CD14-positive monocyte (primary cell): ENCODE measurements around the gene MAGEF1. TPM values are rescaled to one million over a fixed set of nuclear protein-coding genes. Genes with fewer than 3 reads are reported as not detected.

ENCODE experiments used
- DNase-seq, 3 donors: peaks; one replicate each; pipeline ENCODE4 v3.0.0-alpha.2; 2011 to 2022
- H2AFZ ChIP-seq: 2 replicates; pipeline ENCODE4 v1.6.0; 2012; ENCODE audit warnings: mild to moderate bottlenecking, low read depth, low read length, inconsistent platforms; ENCODE audit not compliant: insufficient read depth, poor library complexity, severe bottlenecking
- H3K27ac ChIP-seq, 2 donors: 1 replicate in 1 of 2; 2 replicates in 1 of 2; pipeline ENCODE4 v1.5.1; 2012 to 2013; ENCODE audit warnings: low read length in 2 of 2, control low read depth in 1 of 2, inconsistent platforms in 1 of 2, low read depth in 1 of 2, mild to moderate bottlenecking in 1 of 2
- H3K27me3 ChIP-seq, 2 donors: one replicate each; pipeline versions ENCODE4 v1.6.0 to v1.6.1; 2011 to 2013; ENCODE audit warnings: low read length in 2 of 2; ENCODE audit not compliant: control insufficient read depth in 2 of 2, insufficient read depth in 2 of 2
- H3K36me3 ChIP-seq, 2 donors: replicated peaks in 1 of 2; 1 replicate in 1 of 2; 2 replicates in 1 of 2; pipeline versions ENCODE4 v1.5.1 to v1.6.1; 2012 to 2013; ENCODE audit warnings: low read length in 2 of 2, control low read depth in 1 of 2, inconsistent platforms in 1 of 2, mild to moderate bottlenecking in 1 of 2; ENCODE audit not compliant: insufficient read depth in 2 of 2, control insufficient read depth in 1 of 2
- H3K4me1 ChIP-seq, 2 donors: 1 replicate in 1 of 2; 2 replicates in 1 of 2; pipeline versions ENCODE4 v1.5.1 to v1.6.1; 2012 to 2013; ENCODE audit warnings: low read length in 2 of 2, control low read depth in 1 of 2, inconsistent platforms in 1 of 2, mild to moderate bottlenecking in 1 of 2, moderate library complexity in 1 of 2; ENCODE audit not compliant: insufficient read depth in 2 of 2, control insufficient read depth in 1 of 2
- H3K4me2 ChIP-seq: replicated peaks from 2 replicates; pipeline ENCODE3; 2012; ENCODE audit warnings: low read length, moderate library complexity, mild to moderate bottlenecking; ENCODE audit not compliant: poor library complexity, severe bottlenecking; ENCODE audit errors: extremely low read depth
- H3K4me3 ChIP-seq, 3 experiments: fragments of 200-600 bp in 1 of 3; sonication (generic) in 1 of 3; replicated peaks in 1 of 3; 1 replicate in 2 of 3; 2 replicates in 1 of 3; pipeline ENCODE4 v1.5.1; 2011 to 2013; ENCODE audit warnings: low read length in 3 of 3, mild to moderate bottlenecking in 3 of 3, control low read depth in 2 of 3, low read depth in 2 of 3, inconsistent platforms in 1 of 3, moderate library complexity in 1 of 3
- H3K79me2 ChIP-seq: 2 replicates; pipeline ENCODE4 v1.6.0; 2012; ENCODE audit warnings: mild to moderate bottlenecking, control low read depth, inconsistent platforms, low read length, moderate library complexity; ENCODE audit not compliant: insufficient read depth
- H3K9ac ChIP-seq: 2 replicates; pipeline ENCODE4 v1.6.0; 2017; ENCODE audit warnings: low read length, mild to moderate bottlenecking; ENCODE audit not compliant: insufficient read depth, poor library complexity, severe bottlenecking
- H3K9me3 ChIP-seq, 2 donors: replicated peaks in 1 of 2; 1 replicate in 1 of 2; 2 replicates in 1 of 2; pipeline versions ENCODE4 v1.5.1 to v1.6.1; 2012 to 2013; ENCODE audit warnings: low read length in 2 of 2, control low read depth in 1 of 2; ENCODE audit not compliant: control insufficient read depth in 1 of 2, insufficient read depth in 1 of 2
- H4K20me1 ChIP-seq: 2 replicates; pipeline ENCODE4 v1.6.0; 2012; ENCODE audit warnings: mild to moderate bottlenecking, low read length, control low read depth, moderate library complexity; ENCODE audit not compliant: insufficient read depth
- H3K27ac Mint-ChIP-seq, 7 donors: one replicate each; pipeline ENCODE4 v1.8.0; 2020; ENCODE audit warnings: mild to moderate bottlenecking in 7 of 7, mixed read lengths in 7 of 7, moderate library complexity in 6 of 7, inconsistent platforms in 2 of 7
- H3K27me3 Mint-ChIP-seq, 3 donors: one replicate each; pipeline ENCODE4 v1.8.0; 2021 to 2022; ENCODE audit warnings: low read depth in 3 of 3, mild to moderate bottlenecking in 3 of 3, mixed read lengths in 3 of 3, moderate library complexity in 3 of 3, inconsistent platforms in 1 of 3
- H3K36me3 Mint-ChIP-seq, 2 donors: one replicate each; pipeline ENCODE4 v1.8.0; 2020; ENCODE audit warnings: mixed read lengths in 2 of 2, inconsistent platforms in 1 of 2, mild to moderate bottlenecking in 1 of 2
- H3K4me1 Mint-ChIP-seq: one replicate; pipeline ENCODE4 v1.8.0; 2020; ENCODE audit warnings: mild to moderate bottlenecking, mixed read lengths
- H3K4me3 Mint-ChIP-seq, 2 donors: one replicate each; pipeline ENCODE4 v1.8.0; 2020; ENCODE audit warnings: mild to moderate bottlenecking in 2 of 2, mixed read lengths in 2 of 2, moderate library complexity in 1 of 2
- H3K9me3 Mint-ChIP-seq, 7 donors: one replicate each; pipeline ENCODE4 v1.8.0; 2020 to 2022; ENCODE audit warnings: mixed read lengths in 7 of 7, mild to moderate bottlenecking in 6 of 7, moderate library complexity in 6 of 7, inconsistent platforms in 2 of 7
- WGBS: methylation state at CpG from one replicate; pipeline ENCODE4 v1.1.5; 2013; ENCODE audit warnings: missing lambda C conversion rate; ENCODE audit not compliant: insufficient coverage; 5-methylcytosine and 5-hydroxymethylcytosine counted together
- intact Hi-C, 2 donors: fragments of 100-400 bp; cut with micrococcal nuclease; formaldehyde crosslinking; loops; one replicate each; pipeline versions ENCODE4 v1.15.0 to v1.15.1; 2023
- polyA plus RNA-seq, 3 donors: library from polyadenylated mRNA; depleted of rRNA in 1 of 3; unstranded in 2 of 3; stranded (reverse) in 1 of 3; fragments of 300-500 nt in 2 of 3; fragments of >200 nt in 1 of 3; fragmentation: Illumina TruSeq in 2 of 3; gene quantifications; 1 replicate in 2 of 3; 2 replicates in 1 of 3; pipeline ENCODE4 v1.2.3, GENCODE V29; 2012 to 2021
- TF ChIP-seq, protein P1 (sequence below): fragments of 200-600 bp; IDR thresholded peaks from one replicate; pipeline ENCODE4 v1.8.0; 2022; ENCODE audit warnings: antibody characterized with exemption, mild to moderate bottlenecking

Gene MAGEF1
- polyA plus RNA-seq, 3 donors = 1.7 to 14.8 (median 12.2) TPM

DNA sequence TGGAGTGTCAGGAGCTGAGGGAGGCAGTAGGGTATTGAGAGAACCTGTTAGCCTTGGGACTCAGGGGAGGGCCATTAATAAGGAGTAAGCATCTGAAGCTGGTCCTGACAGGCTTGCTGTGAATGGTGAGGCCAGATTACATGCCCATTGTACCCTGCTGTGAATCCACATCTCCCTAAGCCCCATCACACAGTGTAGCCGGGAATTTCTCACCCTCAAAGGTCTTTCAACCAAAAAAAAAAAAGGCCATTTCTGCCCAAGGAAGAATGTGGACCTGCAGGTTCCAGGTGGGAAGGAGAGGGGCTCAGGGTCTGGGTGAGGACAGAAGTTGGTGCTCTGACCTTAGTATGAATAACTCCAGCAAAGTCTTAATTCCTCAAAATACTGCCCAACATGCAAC is 37.2 kb downstream of the MAGEF1 start:
- no CpG with 5 or more reads among the region's 1 CpG for WGBS
- no peaks in the 10 kb centered on the region for H3K9me3 Mint-ChIP-seq
- H3K27me3 ChIP-seq = no peaks in the 10 kb centered on the region
- H3K79me2 ChIP-seq = no peaks in the 10 kb centered on the region
- no peaks in the 10 kb centered on the region for H4K20me1 ChIP-seq
- no peaks in the 10 kb centered on the region for H3K9me3 ChIP-seq
- H3K27ac Mint-ChIP-seq = no peak overlapping the region
- H2AFZ ChIP-seq = no peak overlapping the region
- no peak overlapping the region for H3K9ac ChIP-seq
- peaks cover 48% of the 10 kb centered on the region for H3K4me1 Mint-ChIP-seq
- intact Hi-C loops = no loop called here
- H3K36me3 ChIP-seq = no peaks in the 10 kb centered on the region
- no peak overlapping the region for H3K4me2 ChIP-seq
- H3K4me3 ChIP-seq = no peak overlapping the region
- no peak overlapping the region for H3K4me3 Mint-ChIP-seq
- H3K27me3 Mint-ChIP-seq = peaks cover 4 to 11% (median 7%) of the 10 kb centered on the region in 3 donors
- H3K27ac ChIP-seq = no peak overlapping the region
- TF ChIP-seq, protein P1, sequence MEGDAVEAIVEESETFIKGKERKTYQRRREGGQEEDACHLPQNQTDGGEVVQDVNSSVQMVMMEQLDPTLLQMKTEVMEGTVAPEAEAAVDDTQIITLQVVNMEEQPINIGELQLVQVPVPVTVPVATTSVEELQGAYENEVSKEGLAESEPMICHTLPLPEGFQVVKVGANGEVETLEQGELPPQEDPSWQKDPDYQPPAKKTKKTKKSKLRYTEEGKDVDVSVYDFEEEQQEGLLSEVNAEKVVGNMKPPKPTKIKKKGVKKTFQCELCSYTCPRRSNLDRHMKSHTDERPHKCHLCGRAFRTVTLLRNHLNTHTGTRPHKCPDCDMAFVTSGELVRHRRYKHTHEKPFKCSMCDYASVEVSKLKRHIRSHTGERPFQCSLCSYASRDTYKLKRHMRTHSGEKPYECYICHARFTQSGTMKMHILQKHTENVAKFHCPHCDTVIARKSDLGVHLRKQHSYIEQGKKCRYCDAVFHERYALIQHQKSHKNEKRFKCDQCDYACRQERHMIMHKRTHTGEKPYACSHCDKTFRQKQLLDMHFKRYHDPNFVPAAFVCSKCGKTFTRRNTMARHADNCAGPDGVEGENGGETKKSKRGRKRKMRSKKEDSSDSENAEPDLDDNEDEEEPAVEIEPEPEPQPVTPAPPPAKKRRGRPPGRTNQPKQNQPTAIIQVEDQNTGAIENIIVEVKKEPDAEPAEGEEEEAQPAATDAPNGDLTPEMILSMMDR = no peak
- H3K36me3 Mint-ChIP-seq = no peaks in the 10 kb centered on the region
- DNase-seq = no peak
- peaks cover 49 to 51% of the 10 kb centered on the region in 2 donors for H3K4me1 ChIP-seq

DNA sequence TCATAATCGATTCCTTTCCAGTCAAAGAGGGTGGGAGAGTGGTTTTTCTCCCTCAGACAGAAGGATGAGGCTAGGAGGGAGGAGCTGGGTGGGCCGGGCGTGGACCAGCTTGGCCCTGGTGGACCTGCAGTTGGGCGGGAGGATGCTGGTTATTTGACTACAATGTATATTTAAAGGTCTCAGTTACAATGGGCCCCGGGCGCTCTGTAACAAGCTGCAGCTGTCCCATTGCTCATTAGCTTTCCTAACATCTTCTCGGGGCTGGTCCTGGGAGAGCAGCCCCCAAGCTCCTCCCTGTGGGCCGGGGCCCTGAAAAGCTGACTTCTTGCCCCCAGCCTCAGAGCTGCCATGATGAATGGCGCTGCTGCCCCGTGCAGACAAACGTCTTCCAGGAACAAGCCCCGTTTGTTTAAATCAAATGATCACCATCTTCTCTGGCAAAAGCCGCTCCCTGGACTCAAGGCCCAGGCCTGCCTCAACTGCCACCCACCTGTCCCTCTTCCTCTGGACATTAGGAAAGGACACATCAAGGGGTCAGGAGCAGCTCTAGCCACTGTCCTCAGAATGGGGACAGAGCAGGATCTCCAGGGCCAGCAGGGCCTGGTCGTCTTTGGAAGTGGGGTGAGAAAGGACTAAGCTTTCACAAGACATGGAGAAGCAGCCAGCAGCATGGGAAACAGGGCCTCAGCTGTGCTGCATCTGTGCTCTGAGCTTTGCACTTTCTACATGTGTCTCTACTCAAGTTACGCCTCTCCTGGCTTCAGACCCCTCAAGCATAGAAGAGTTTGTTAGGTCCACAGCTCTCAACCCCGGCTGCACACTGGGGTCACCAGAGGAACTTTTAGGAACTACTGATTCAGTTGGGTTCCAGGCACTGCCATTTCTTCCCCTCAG is 38.6 kb downstream of the MAGEF1 start:
- Histone ChIP-seq H3K9ac (no peak overlapping the region), H3K4me3 (no peak overlapping the region), H3K4me1 (peaks cover 37 to 38% of the 10 kb centered on the region in 2 donors), H4K20me1 (no peaks in the 10 kb centered on the region), H2AFZ (no peak overlapping the region), H3K9me3 (no peaks in the 10 kb centered on the region), H3K4me2 (no peak overlapping the region), H3K79me2 (no peaks in the 10 kb centered on the region), H3K27ac (no peak overlapping the region), H3K36me3 (no peaks in the 10 kb centered on the region), H3K27me3 (no peaks in the 10 kb centered on the region)
- no peak for DNase-seq
- H3K27ac Mint-ChIP-seq = no peak overlapping the region
- peaks cover 37% of the 10 kb centered on the region for H3K4me1 Mint-ChIP-seq
- intact Hi-C loops = no loop called here
- no peaks in the 10 kb centered on the region for H3K36me3 Mint-ChIP-seq
- H3K27me3 Mint-ChIP-seq = peaks cover 4 to 11% (median 7%) of the 10 kb centered on the region in 3 donors
- no peak overlapping the region for H3K4me3 Mint-ChIP-seq
- TF ChIP-seq, protein P1 = no peak
- H3K9me3 Mint-ChIP-seq = no peaks in the 10 kb centered on the region
- 94% methylated on average over 12 of the region's 16 CpGs for WGBS
